Left lung (tissue), 10 donors: Measurements from ENCODE around the gene LATS2. TPM values are rescaled to one million over a fixed set of nuclear protein-coding genes. Genes with fewer than 3 reads are reported as not detected.
"Not testable (repeated sequence)": the region's sequence is repeated elsewhere in the genome, so short reads cannot be mapped to it uniquely, and the experiment has no call there.

Experiments used
- ATAC-seq: fragments of 200-7000 bp; cut with Tn5 transposase; one replicate; pipeline ENCODE4 v1.9.1; 2020; ENCODE audit warnings: moderate library complexity
- DNase-seq, 4 donors: peaks; one replicate each; pipeline ENCODE4 v3.0.0-alpha.2; 2013 to 2020
- H3K27ac ChIP-seq, 2 donors: fragments of 200-600 bp; sonication (generic) in 1 of 2; one replicate each; pipeline versions ENCODE4 v1.5.0 to v1.8.0; 2020 to 2021
- H3K27me3 ChIP-seq, 2 donors: fragments of 200-600 bp; sonication (generic) in 1 of 2; one replicate each; pipeline versions ENCODE4 v1.5.0 to v1.8.0; 2020 to 2021
- H3K36me3 ChIP-seq, 2 donors: fragments of 200-600 bp; sonication (generic) in 1 of 2; one replicate each; pipeline versions ENCODE4 v1.5.0 to v1.8.0; 2020 to 2021
- H3K4me1 ChIP-seq, 2 donors: fragments of 200-600 bp; one replicate each; pipeline ENCODE4 v1.8.0; 2021
- H3K4me3 ChIP-seq, 2 donors: fragments of 200-600 bp; sonication (generic) in 1 of 2; one replicate each; pipeline versions ENCODE4 v1.5.0 to v1.8.0; 2020 to 2021; ENCODE audit warnings: mild to moderate bottlenecking in 1 of 2
- H3K9me3 ChIP-seq, 2 donors: fragments of 200-600 bp; sonication (generic) in 1 of 2; one replicate each; pipeline versions ENCODE4 v1.5.0 to v1.8.0; 2020 to 2021
- intact Hi-C, 2 donors: fragments of 100-400 bp; cut with DNase I; formaldehyde crosslinking; loops; one replicate each; pipeline versions ENCODE4 v1.11.2 to v1.14.2; 2022
- polyA plus RNA-seq, 6 donors: library from polyadenylated mRNA; unstranded; fragments of 120-200 nt; gene quantifications; one replicate each; pipeline ENCODE4 v1.2.1, GENCODE V29; 2013; ENCODE audit not compliant: insufficient read length in 6 of 6
- total RNA-seq, 2 donors: library from RNA; stranded (reverse); fragmentation: NEBNext Ultra II Directional; extraction: Animal tissue kit (Norgen Biotek cat#: 25700); gene quantifications; one replicate each; pipeline ENCODE4 v1.2.1, GENCODE V29; 2021
- TF ChIP-seq, protein P1 (sequence below), 2 donors: fragments of 200-600 bp; sonication (generic) in 1 of 2; IDR thresholded peaks; one replicate each; pipeline versions ENCODE4 v1.5.0 to v1.8.0; 2021; ENCODE audit warnings: antibody characterized with exemption in 2 of 2
- donor health status: DM: no; HTN: yes; CAD: no.
- donor health status: DM: no; HTN: no; CAD: no.

The LATS2 gene
- total and polyA plus RNA-seq, 8 donors = 13.2 to 31.9 (median 17.0) TPM

- Histone ChIP-seq H3K4me1 (no peaks in the 10 kb centered on the region), H3K36me3 (no peaks in the 10 kb centered on the region), H3K9me3 (no peaks in the 10 kb centered on the region), H3K4me3 (no peak overlapping the region), H3K27me3 (no peaks in the 10 kb centered on the region), H3K27ac (no peak overlapping the region)
- DNase-seq (no peak), ATAC-seq (no peak)
- TF ChIP-seq, protein P1, sequence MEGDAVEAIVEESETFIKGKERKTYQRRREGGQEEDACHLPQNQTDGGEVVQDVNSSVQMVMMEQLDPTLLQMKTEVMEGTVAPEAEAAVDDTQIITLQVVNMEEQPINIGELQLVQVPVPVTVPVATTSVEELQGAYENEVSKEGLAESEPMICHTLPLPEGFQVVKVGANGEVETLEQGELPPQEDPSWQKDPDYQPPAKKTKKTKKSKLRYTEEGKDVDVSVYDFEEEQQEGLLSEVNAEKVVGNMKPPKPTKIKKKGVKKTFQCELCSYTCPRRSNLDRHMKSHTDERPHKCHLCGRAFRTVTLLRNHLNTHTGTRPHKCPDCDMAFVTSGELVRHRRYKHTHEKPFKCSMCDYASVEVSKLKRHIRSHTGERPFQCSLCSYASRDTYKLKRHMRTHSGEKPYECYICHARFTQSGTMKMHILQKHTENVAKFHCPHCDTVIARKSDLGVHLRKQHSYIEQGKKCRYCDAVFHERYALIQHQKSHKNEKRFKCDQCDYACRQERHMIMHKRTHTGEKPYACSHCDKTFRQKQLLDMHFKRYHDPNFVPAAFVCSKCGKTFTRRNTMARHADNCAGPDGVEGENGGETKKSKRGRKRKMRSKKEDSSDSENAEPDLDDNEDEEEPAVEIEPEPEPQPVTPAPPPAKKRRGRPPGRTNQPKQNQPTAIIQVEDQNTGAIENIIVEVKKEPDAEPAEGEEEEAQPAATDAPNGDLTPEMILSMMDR (IDR thresholded peaks at IDR 0.05) = no peak
- intact Hi-C loops = loop anchor here in 1 of 2 donors (10.0 kb wide), 3 partner anchors 213 to 743 kb away; no protein-coding TSS in a partner anchor
Measured at GRCh38 chr13:20927596-20928257, 133.7 kb downstream of the LATS2 start.

DNA sequence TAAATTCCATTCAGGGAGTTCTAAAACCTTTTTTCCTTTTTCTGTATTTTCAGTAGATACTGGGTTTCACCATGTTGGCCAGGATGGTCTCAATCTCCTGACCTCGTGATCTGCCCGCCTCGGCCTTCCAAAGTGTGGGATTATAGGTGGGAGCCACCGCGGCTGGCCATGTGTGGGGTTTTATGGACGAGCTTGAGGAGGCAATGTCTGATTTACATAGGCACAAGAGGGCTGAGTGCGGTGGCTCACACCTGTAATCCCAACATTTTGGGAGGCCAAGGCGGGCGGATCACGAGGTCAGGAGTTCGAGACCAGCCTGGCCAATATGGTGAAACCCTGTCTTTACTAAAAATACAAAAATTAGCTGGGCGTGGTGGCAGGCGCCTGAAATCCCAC lies 136.0 kb downstream of the LATS2 start:
- H3K4me3 ChIP-seq, H3K27me3 ChIP-seq, ATAC-seq: not testable (repeated sequence)

DNA sequence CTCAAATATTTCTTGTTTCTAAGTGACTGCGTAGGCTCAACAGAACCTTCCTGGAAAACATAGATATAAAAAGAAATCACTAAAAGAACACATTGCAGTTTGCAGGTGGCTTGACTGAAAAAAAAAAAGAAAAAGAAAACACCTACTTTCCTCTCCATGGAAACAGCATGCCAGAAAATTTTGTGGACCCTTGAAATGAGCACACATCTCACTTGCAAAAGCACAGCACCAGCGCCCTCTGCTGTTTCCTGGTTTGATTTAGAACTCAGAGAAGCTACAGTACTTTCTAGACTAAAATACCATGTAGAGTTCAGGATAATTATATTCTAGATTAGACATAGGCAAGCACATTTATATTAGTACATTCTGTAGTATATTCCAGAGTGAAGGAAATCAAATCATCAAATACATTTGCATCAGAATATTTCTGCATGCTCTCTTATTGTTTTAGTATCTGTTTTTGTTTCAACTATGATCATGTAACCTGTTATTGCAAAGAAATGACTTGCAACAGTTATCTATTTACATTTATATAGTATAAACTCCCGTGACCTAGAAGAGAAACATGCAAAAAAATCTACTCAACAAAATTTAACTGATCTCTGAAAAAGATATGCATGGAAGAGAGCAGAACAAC lies 136.5 kb downstream of the LATS2 start:
- peak in 2 of 4 donors; percentile 76 to 91 for DNase-seq
- peak; percentile 89 for ATAC-seq
- intact Hi-C loops = loop anchor here in 1 of 2 donors (10.0 kb wide), 3 partner anchors 210 to 740 kb away; no protein-coding TSS in a partner anchor
- Histone ChIP-seq H3K27ac (no peak overlapping the region), H3K36me3 (no peaks in the 10 kb centered on the region), H3K27me3 (no peaks in the 10 kb centered on the region), H3K9me3 (no peaks in the 10 kb centered on the region), H3K4me3 (no peak overlapping the region), H3K4me1 (no peaks in the 10 kb centered on the region)
- TF ChIP-seq, protein P1 (IDR thresholded peaks at IDR 0.05) = peak; percentile 65 to 70

More for the DNA sequence above, 136.0 kb downstream of the LATS2 start:
- H3K27ac ChIP-seq, H3K9me3 ChIP-seq, DNase-seq, H3K36me3 ChIP-seq, H3K4me1 ChIP-seq: not testable (repeated sequence)
- intact Hi-C loops = loop anchor here in 1 of 2 donors (10.0 kb wide), 3 partner anchors 211 to 741 kb away; no protein-coding TSS in a partner anchor

GRCh38 chr13:20923272-20923671 lies 138.1 kb downstream of the LATS2 start:
- ATAC-seq = no peak
- TF ChIP-seq, protein P1 (IDR thresholded peaks at IDR 0.05) = no peak
- no peaks in the 10 kb centered on the region for H3K9me3 ChIP-seq
- H3K4me3 ChIP-seq = no peak overlapping the region
- no peaks in the 10 kb centered on the region for H3K36me3 ChIP-seq
- H3K27me3 ChIP-seq = no peaks in the 10 kb centered on the region
- H3K4me1 ChIP-seq = no peaks in the 10 kb centered on the region
- DNase-seq = no peak
- H3K27ac ChIP-seq = no peak overlapping the region
- intact Hi-C loops = loop anchor here in 1 of 2 donors (10.0 kb wide), 3 partner anchors 208 to 738 kb away; no protein-coding TSS in a partner anchor

Other genes starting within 250 kb of the LATS2 start
- gene XPO4, start 158.8 kb downstream of the LATS2 start, total RNA-seq = 10 to 100 TPM; 18.3 to 24.8 TPM
- gene XPO4, start 158.8 kb downstream of the LATS2 start, polyA plus RNA-seq = 10 to 100 TPM; 18.4 to 20.2 (median 19.4) TPM
- 100 to 1,000 TPM; 169 to 178 TPM for gene SAP18, start 78.5 kb upstream of the LATS2 start, total RNA-seq
- 100 to 1,000 TPM; 180 to 217 (median 208) TPM for gene SAP18, start 78.5 kb upstream of the LATS2 start, polyA plus RNA-seq
- 1 to 10 TPM; 2.0 to 4.8 TPM for gene SKA3, start 115.0 kb upstream of the LATS2 start, total RNA-seq
- 10 to 100 TPM in 5 of 6 donors, 1 to 10 TPM in 1; 7.5 to 17.6 (median 11.5) TPM for gene SKA3, start 115.0 kb upstream of the LATS2 start, polyA plus RNA-seq
- 10 to 100 TPM; 17.3 to 18.5 TPM for gene MRPL57, start 115.1 kb upstream of the LATS2 start, total RNA-seq
- 10 to 100 TPM; 16.2 to 21.8 (median 18.2) TPM for gene MRPL57, start 115.1 kb upstream of the LATS2 start, polyA plus RNA-seq